Right lobe of liver (tissue), 4 donors: ENCODE measurements around the gene RABEP2.

Experiments used
- CTCF ChIP-seq, 4 donors: fragments of 200-600 bp in 3 of 4; fragments of 450-650 bp in 1 of 4; IDR thresholded peaks; one replicate each; pipeline versions ENCODE4 v1.5.1 to v1.8.0; 2016 to 2022; ENCODE audit warnings: antibody characterized with exemption in 4 of 4, mild to moderate bottlenecking in 2 of 4
- POLR2A ChIP-seq: fragments of 450-650 bp; IDR thresholded peaks from one replicate; pipeline ENCODE4 v1.6.1; 2017; ENCODE audit warnings: antibody characterized with exemption, mild to moderate bottlenecking
- donor health status: DM: no; HTN: no; CAD: no.
- donor health status: DM: no; HTN: no; CAD: no.
- donor health status: DM: no; HTN: yes; CAD: no.

DNA sequence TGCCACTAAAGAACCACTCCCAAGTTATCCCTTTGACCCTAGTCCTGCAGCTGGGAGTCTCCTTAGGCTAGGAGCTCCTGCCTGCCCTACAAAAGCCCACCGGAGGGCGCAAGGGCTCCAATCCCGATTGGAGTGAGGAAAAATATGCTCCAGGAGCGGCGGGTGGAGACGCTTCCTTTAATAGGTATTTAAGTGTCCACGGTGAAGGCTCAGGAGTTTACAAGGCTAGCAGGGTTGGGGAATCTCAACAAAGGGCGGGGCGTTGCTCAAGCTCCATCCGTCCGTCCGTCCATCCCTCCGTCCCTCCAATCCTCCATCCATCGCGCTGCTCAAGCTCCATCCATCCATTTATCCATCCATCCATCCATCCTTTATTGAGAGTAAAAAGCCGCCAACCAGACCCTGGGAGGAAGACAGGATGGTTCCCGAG is 49.0 kb upstream of the RABEP2 start:
- TF ChIP-seq POLR2A (no peak), CTCF (IDR thresholded peaks at IDR 0.05) (peak; percentile 38 to 63 (median 54))
